ENCODE results near the gene ADGRB3.

GRCh38 chr6:69424581-69424980 lies 789.5 kb downstream of the ADGRB3 start:
- TF ChIP-seq CTCF (IDR thresholded peaks at IDR 0.05 in 8 of 11, conservative IDR thresholded peaks at IDR 0.05 in 3 of 11), result no peak
- TF ChIP-seq POLR2A (IDR thresholded peaks at IDR 0.05), result no peak

Data from spleen (tissue), 7 donors.